H9 (cell line): Measurements from ENCODE around the gene SGIP1. TPM values are rescaled to one million over a fixed set of nuclear protein-coding genes. Genes with fewer than 3 reads are reported as not detected.

Experiments
- DNase-seq: peaks from one replicate; pipeline ENCODE4 v3.0.0-alpha.2; 2017
- H2AFZ ChIP-seq: one replicate; pipeline ENCODE4 v1.6.1; 2013; ENCODE audit warnings: mild to moderate bottlenecking, low read length, control low read depth, moderate library complexity
- H2AK5ac ChIP-seq: 2 replicates; pipeline ENCODE4 v1.6.1; 2013; ENCODE audit warnings: low read length, control low read depth, mixed read lengths; ENCODE audit not compliant: insufficient read length
- H2BK120ac ChIP-seq: one replicate; pipeline ENCODE4 v1.6.1; 2013; ENCODE audit warnings: low read depth, mild to moderate bottlenecking, low read length, control low read depth, inconsistent platforms; ENCODE audit not compliant: poor library complexity, severe bottlenecking
- H2BK12ac ChIP-seq: 2 replicates; pipeline ENCODE4 v1.6.1; 2013; ENCODE audit warnings: low read length, control low read depth, mixed read lengths, low read depth; ENCODE audit not compliant: insufficient read length
- H2BK15ac ChIP-seq: 2 replicates; pipeline ENCODE4 v1.6.1; 2013; ENCODE audit warnings: low read depth, low read length, control low read depth
- H2BK20ac ChIP-seq: one replicate; pipeline ENCODE4 v1.6.1; 2013; ENCODE audit warnings: low read depth, mild to moderate bottlenecking, low read length, control low read depth, inconsistent platforms; ENCODE audit not compliant: poor library complexity, severe bottlenecking
- H2BK5ac ChIP-seq: 2 replicates; pipeline ENCODE4 v1.6.1; 2013; ENCODE audit warnings: low read length, control low read depth, mixed read lengths; ENCODE audit not compliant: insufficient read length
- H3K14ac ChIP-seq: 2 replicates; pipeline ENCODE4 v1.6.1; 2013; ENCODE audit warnings: low read length, control low read depth; ENCODE audit not compliant: insufficient read depth
- H3K18ac ChIP-seq: 2 replicates; pipeline ENCODE4 v1.6.1; 2013; ENCODE audit warnings: low read depth, mild to moderate bottlenecking, mixed read lengths, low read length, control low read depth; ENCODE audit not compliant: insufficient read length
- H3K23ac ChIP-seq: 2 replicates; pipeline ENCODE4 v1.6.1; 2013; ENCODE audit warnings: low read length, control low read depth, mixed read lengths, low read depth; ENCODE audit not compliant: insufficient read length
- H3K23me2 ChIP-seq: 2 replicates; pipeline ENCODE4 v1.6.1; 2013; ENCODE audit warnings: low read depth, mild to moderate bottlenecking, mixed read lengths, low read length, control low read depth; ENCODE audit not compliant: insufficient read length, poor library complexity, severe bottlenecking
- H3K27ac ChIP-seq: 2 replicates; pipeline ENCODE4 v1.5.1; 2013; ENCODE audit warnings: low read length, control low read depth, mixed read lengths, low read depth; ENCODE audit not compliant: insufficient read length
- H3K27me3 ChIP-seq: 2 replicates; pipeline ENCODE4 v1.6.1; 2013; ENCODE audit warnings: low read length, control low read depth, inconsistent platforms; ENCODE audit not compliant: insufficient read depth
- H3K4ac ChIP-seq: 2 replicates; pipeline ENCODE4 v1.6.1; 2013; ENCODE audit warnings: low read depth, mild to moderate bottlenecking, control low read depth, inconsistent platforms, low read length, moderate library complexity
- H3K4me1 ChIP-seq: 2 replicates; pipeline ENCODE4 v1.6.1; 2013; ENCODE audit warnings: low read length, control low read depth, inconsistent platforms; ENCODE audit not compliant: insufficient read depth
- H3K4me2 ChIP-seq: 2 replicates; pipeline ENCODE4 v1.6.1; 2013; ENCODE audit warnings: low read length, control low read depth, mixed read lengths; ENCODE audit not compliant: insufficient read length, insufficient read depth
- H3K56ac ChIP-seq: 2 replicates; pipeline ENCODE4 v1.6.1; 2013; ENCODE audit warnings: low read depth, mild to moderate bottlenecking, mixed read lengths, low read length, control low read depth; ENCODE audit not compliant: insufficient read length
- H3K79me1 ChIP-seq: 2 replicates; pipeline ENCODE4 v1.6.1; 2013; ENCODE audit warnings: low read depth, mild to moderate bottlenecking, moderate library complexity, low read length, control low read depth, inconsistent platforms; ENCODE audit not compliant: insufficient read depth, poor library complexity, severe bottlenecking
- H3K79me2 ChIP-seq: 2 replicates; pipeline ENCODE4 v1.6.1; 2013; ENCODE audit warnings: low read length, control low read depth, inconsistent platforms; ENCODE audit not compliant: insufficient read depth
- H3K9ac ChIP-seq: 2 replicates; pipeline ENCODE4 v1.6.1; 2013; ENCODE audit warnings: low read length, control low read depth, mixed read lengths; ENCODE audit not compliant: insufficient read length; ENCODE audit errors: extremely low read depth
- H3K9me3 ChIP-seq: one replicate; pipeline ENCODE4 v1.6.1; 2013; ENCODE audit warnings: low read depth, low read length, inconsistent platforms; ENCODE audit not compliant: control insufficient read depth
- H3T11ph ChIP-seq: one replicate; pipeline ENCODE4 v1.6.1; 2013; ENCODE audit warnings: mild to moderate bottlenecking, low read length, control low read depth, inconsistent platforms
- H4K20me1 ChIP-seq: one replicate; pipeline ENCODE4 v1.6.1; 2013; ENCODE audit not compliant: control insufficient read depth, insufficient read length, insufficient read depth
- H4K5ac ChIP-seq: 2 replicates; pipeline ENCODE4 v1.6.1; 2013; ENCODE audit warnings: low read depth, mild to moderate bottlenecking, mixed read lengths, low read length, control low read depth; ENCODE audit not compliant: insufficient read length
- H4K8ac ChIP-seq: replicated peaks from 2 replicates; pipeline ENCODE4 v1.6.1; 2013; ENCODE audit warnings: low read length, control low read depth, mixed read lengths, low read depth; ENCODE audit not compliant: insufficient read length
- H4K91ac ChIP-seq: 2 replicates; pipeline ENCODE4 v1.6.1; 2013; ENCODE audit warnings: low read depth, mild to moderate bottlenecking, moderate library complexity, mixed read lengths, low read length, control low read depth; ENCODE audit not compliant: insufficient read length
- H3K27ac Mint-ChIP-seq, 3 experiments: 2 replicates in 2 of 3; 3 replicates in 1 of 3; pipeline ENCODE4 v1.8.0; 2020 to 2021; ENCODE audit warnings: mixed read lengths in 3 of 3, mild to moderate bottlenecking in 1 of 3, moderate library complexity in 1 of 3
- H3K27me3 Mint-ChIP-seq: 2 replicates; pipeline ENCODE4 v1.8.0; 2021; ENCODE audit warnings: low read depth, mild to moderate bottlenecking, moderate library complexity, mixed read lengths
- H3K36me3 Mint-ChIP-seq, 3 experiments: 2 replicates in 2 of 3; 3 replicates in 1 of 3; pipeline ENCODE4 v1.8.0; 2020 to 2021; ENCODE audit warnings: low read depth in 3 of 3, mixed read lengths in 3 of 3; ENCODE audit not compliant: insufficient read depth in 1 of 3
- H3K4me1 Mint-ChIP-seq, 2 experiments: 2 replicates each; pipeline ENCODE4 v1.8.0; 2020; ENCODE audit warnings: mixed read lengths in 2 of 2
- H3K4me3 Mint-ChIP-seq, 2 experiments: 2 replicates in 1 of 2; 3 replicates in 1 of 2; pipeline ENCODE4 v1.8.0; 2020 to 2021; ENCODE audit warnings: mild to moderate bottlenecking in 2 of 2, mixed read lengths in 2 of 2, moderate library complexity in 1 of 2
- H3K9me3 Mint-ChIP-seq, 2 experiments: 2 replicates in 1 of 2; 3 replicates in 1 of 2; pipeline ENCODE4 v1.8.0; 2020; ENCODE audit warnings: mild to moderate bottlenecking in 2 of 2, mixed read lengths in 2 of 2, moderate library complexity in 1 of 2
- WGBS: extraction: QIAGEN DNeasy Blood & Tissue Kit; methylation state at CpG from one replicate; pipeline ENCODE4 v1.1.7; 2013; ENCODE audit warnings: missing lambda C conversion rate, low lambda C conversion rate, mixed read lengths; ENCODE audit not compliant: insufficient read length; ENCODE audit errors: extremely low coverage; 5-methylcytosine and 5-hydroxymethylcytosine counted together
- total RNA-seq: library from RNA; stranded (reverse); gene quantifications from 2 replicates; pipeline ENCODE4 v1.2.1, GENCODE V29; 2021
- TF ChIP-seq, protein P1 (sequence below): fragments of 200-600 bp; sonication (generic); conservative IDR thresholded peaks from 3 replicates; pipeline ENCODE4 v1.8.0; 2021; ENCODE audit warnings: antibody characterized with exemption, mild to moderate bottlenecking

Gene SGIP1
- total RNA-seq, 1 experiment from 2014 or later: 1.5 TPM

DNA sequence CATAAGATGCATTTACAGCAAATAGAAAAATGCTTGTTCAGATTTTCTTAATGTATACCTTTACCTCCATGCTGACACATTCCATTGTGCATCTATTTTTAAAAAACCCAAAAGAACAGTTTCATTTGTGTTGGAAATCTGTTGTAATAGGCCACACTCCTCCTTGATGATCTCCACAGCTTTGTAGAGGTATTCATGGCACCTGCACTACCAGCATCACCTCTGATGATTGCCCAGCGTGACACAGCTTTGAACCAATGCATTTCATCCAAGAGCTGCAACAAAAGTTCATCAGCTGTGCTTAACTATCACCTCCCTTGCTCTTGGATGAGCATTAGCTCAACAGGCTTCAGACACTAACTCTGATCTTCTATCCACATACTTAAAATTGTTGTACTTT is 226.6 kb downstream of the SGIP1 start:
- Mint-ChIP-seq H3K36me3 (no peaks in the 10 kb centered on the region; a peak in 1 of 7 replicates), H3K27ac (no peak overlapping the region), H3K27me3 (no peaks in the 10 kb centered on the region), H3K9me3 (peaks cover 2 to 5% of the 10 kb centered on the region in 2 experiments; a peak in 3 of 5 replicates), H3K4me3 (no peak overlapping the region), H3K4me1 (no peaks in the 10 kb centered on the region)
- H2BK15ac ChIP-seq: no peak overlapping the region
- no peaks in the 10 kb centered on the region for H3K9me3 ChIP-seq
- no peak overlapping the region for H3K27ac ChIP-seq
- H2AFZ ChIP-seq: no peak overlapping the region
- no peak overlapping the region for H4K91ac ChIP-seq
- H2BK120ac ChIP-seq: no peak overlapping the region
- no peaks in the 10 kb centered on the region for H3K79me2 ChIP-seq
- TF ChIP-seq, protein P1, sequence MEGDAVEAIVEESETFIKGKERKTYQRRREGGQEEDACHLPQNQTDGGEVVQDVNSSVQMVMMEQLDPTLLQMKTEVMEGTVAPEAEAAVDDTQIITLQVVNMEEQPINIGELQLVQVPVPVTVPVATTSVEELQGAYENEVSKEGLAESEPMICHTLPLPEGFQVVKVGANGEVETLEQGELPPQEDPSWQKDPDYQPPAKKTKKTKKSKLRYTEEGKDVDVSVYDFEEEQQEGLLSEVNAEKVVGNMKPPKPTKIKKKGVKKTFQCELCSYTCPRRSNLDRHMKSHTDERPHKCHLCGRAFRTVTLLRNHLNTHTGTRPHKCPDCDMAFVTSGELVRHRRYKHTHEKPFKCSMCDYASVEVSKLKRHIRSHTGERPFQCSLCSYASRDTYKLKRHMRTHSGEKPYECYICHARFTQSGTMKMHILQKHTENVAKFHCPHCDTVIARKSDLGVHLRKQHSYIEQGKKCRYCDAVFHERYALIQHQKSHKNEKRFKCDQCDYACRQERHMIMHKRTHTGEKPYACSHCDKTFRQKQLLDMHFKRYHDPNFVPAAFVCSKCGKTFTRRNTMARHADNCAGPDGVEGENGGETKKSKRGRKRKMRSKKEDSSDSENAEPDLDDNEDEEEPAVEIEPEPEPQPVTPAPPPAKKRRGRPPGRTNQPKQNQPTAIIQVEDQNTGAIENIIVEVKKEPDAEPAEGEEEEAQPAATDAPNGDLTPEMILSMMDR: no peak
- H3K4me1 ChIP-seq: no peaks in the 10 kb centered on the region
- H2BK12ac ChIP-seq: no peak overlapping the region
- H3K9ac ChIP-seq: no peak overlapping the region
- H3K4ac ChIP-seq: no peak overlapping the region
- H4K20me1 ChIP-seq: no peaks in the 10 kb centered on the region
- no peak overlapping the region for H2BK5ac ChIP-seq
- no peak for DNase-seq
- no peak overlapping the region for H4K8ac ChIP-seq
- H3K14ac ChIP-seq: no peak overlapping the region
- H2AK5ac ChIP-seq: no peak overlapping the region
- WGBS: no CpG with 5 or more reads among the region's 1 CpG
- H3K18ac ChIP-seq: no peak overlapping the region
- no peak overlapping the region for H3T11ph ChIP-seq
- H3K23ac ChIP-seq: no peak overlapping the region
- H3K4me2 ChIP-seq: no peak overlapping the region
- no peaks in the 10 kb centered on the region for H3K23me2 ChIP-seq
- no peak overlapping the region for H3K56ac ChIP-seq
- no peaks in the 10 kb centered on the region for H3K79me1 ChIP-seq
- no peak overlapping the region for H2BK20ac ChIP-seq
- H4K5ac ChIP-seq: no peak overlapping the region
- H3K27me3 ChIP-seq: no peaks in the 10 kb centered on the region
